HK-2 (cell line): ENCODE data around the gene MYCBP2.
"Not testable (repeated sequence)": the region's sequence is repeated elsewhere in the genome, so short reads cannot be mapped to it uniquely, and the experiment has no call there.

Experiments used
- DNase-seq: peaks from one replicate; pipeline ENCODE4 v3.0.0-alpha.2; 2018; ENCODE audit not compliant: unreplicated experiment

Gene MYCBP2, protein sequence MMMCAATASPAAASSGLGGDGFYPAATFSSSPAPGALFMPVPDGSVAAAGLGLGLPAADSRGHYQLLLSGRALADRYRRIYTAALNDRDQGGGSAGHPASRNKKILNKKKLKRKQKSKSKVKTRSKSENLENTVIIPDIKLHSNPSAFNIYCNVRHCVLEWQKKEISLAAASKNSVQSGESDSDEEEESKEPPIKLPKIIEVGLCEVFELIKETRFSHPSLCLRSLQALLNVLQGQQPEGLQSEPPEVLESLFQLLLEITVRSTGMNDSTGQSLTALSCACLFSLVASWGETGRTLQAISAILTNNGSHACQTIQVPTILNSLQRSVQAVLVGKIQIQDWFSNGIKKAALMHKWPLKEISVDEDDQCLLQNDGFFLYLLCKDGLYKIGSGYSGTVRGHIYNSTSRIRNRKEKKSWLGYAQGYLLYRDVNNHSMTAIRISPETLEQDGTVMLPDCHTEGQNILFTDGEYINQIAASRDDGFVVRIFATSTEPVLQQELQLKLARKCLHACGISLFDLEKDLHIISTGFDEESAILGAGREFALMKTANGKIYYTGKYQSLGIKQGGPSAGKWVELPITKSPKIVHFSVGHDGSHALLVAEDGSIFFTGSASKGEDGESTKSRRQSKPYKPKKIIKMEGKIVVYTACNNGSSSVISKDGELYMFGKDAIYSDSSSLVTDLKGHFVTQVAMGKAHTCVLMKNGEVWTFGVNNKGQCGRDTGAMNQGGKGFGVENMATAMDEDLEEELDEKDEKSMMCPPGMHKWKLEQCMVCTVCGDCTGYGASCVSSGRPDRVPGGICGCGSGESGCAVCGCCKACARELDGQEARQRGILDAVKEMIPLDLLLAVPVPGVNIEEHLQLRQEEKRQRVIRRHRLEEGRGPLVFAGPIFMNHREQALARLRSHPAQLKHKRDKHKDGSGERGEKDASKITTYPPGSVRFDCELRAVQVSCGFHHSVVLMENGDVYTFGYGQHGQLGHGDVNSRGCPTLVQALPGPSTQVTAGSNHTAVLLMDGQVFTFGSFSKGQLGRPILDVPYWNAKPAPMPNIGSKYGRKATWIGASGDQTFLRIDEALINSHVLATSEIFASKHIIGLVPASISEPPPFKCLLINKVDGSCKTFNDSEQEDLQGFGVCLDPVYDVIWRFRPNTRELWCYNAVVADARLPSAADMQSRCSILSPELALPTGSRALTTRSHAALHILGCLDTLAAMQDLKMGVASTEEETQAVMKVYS (N-terminal part only)

DNA sequence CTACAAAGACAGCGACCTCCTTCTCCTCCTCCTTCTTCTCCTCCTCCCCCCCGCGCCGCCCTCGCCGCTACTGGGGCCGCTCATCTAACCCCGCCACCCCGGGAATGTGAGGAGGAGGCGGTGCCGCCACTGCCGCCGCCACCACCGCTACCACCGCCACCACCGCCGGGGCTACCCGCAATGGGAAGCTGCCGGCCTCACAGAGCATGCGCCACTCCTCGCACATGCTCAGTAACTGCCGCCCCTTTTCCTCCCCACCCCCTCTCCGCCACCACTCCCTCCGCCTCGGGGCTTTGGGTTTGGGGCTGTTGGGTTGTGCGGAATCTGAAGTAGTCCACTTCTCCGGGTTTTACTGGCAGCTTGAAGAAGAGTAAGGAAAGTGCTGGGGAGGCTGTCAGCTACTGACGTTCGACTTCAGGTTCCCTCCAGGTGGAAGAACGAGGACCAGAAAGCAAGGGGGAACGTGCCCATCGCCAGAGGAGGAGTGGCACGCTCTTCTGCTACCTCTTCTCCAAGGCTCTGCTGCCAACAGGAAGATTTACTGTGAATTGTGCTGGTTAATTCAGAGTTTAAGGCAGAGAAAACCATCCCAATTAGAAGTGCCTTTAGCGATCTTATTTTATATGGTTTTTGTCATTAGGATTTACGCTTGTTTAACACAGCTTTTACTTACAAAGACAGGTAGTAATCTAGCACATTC lies at the start of gene MYCBP2:
Gene MYCBP2 (minus strand): TSS at position 190 of the 700 bp plus-strand sequence. CDS start 319 bp downstream, outside the sequence.
- peak; percentile 91 for DNase-seq

DNA sequence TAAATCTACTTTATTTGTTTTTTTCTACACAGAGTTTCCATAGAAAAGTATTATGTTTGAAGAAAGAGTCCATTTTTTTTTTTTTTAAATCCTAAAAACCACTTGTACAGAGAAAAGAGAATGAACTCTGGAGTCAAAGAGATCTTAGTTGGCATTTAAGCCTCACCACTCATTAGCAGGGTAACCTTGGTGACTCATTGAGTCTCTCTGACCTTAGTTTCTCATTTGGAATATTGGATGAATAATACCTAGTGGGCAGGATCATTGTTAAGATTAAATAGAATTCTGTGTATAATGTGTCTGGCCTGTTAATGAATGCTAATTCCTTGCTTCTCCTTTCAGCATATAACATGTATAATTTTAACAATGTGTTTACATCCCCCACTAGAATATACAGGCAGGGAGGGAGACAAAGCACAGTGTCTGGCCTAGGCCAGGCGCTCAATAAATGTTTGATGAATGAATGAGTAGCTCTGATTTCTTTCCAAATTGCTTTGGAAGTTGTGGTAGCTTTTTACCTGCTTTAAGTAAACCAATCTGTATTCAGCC lies 48.7 kb upstream of the MYCBP2 start:
- DNase-seq: no peak

DNA sequence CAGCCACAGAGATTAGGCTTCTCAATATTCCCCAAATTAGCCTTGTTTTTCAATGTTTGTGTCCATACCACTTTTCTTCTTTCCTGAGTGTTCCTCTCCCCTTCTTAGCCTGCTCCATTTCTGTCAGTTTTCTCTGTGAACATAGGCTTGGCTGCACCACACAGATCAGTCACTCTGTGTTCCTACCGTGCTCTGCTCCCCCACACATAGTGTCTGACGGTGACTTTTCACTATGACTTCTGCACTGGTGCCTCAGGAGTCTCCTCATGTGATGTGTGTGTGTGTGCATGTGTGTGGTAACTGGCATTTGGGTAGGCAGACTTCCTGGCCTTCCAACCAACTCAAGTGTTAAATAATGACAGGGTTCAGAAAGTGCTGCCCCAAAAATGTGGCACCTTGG lies 47.9 kb upstream of the MYCBP2 start:
- no peak for DNase-seq

DNA sequence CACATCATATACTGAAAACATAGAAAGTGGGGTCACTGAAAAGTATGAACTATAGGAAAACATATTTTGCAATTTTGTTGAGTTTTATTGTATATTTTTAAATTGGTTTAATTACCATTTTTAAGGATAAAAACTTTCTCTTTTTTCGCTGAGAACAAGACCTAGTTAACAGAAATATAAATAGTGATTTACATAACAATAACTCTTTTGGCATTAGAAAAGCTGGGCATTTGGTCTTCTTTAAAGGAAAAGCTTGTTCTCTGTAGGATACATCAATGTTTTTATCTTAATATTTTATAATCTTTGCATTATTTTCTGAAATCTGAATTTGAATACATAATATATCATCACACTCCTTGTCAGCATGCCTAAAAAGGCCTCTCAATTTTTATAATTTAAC lies 47.4 kb upstream of the MYCBP2 start:
- no peak for DNase-seq

DNA sequence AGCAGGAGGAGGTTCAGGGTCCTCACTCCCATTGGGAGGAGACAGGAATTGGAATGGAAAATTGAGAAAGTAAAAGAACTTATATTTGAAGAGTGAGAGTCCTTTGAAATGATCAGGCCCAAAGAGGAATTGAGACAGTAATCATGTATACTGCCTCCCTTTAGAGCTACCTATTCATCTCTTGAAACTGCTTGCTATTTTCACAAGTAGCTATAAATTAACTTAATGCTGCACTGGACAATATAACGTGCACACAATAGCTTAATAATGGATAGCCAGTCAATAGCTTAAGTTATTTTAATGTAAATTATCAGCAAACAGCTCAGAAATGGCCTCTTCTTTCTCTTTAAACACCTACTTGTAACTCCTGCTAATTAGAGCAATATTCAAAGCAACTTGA lies 46.6 kb upstream of the MYCBP2 start:
- DNase-seq: no peak

DNA sequence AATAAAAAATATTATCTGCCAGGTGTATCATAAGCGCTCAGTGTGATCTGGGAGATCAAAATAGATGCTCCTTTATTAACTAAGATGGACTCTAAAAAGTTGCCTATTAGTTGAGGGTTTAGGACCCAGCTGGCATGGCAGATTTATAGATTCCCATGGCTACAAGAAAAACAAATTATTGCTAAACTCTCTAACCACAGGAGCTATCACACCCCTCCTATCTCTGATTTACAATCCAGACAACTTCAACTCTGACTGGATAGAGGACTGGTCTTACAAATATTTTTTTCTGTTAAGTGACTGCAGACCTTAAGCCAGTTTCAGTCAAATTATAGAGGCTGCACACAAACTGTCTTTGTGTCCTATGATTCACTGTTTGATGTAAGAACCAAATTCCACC lies 45.4 kb upstream of the MYCBP2 start:
- DNase-seq: no peak

DNA sequence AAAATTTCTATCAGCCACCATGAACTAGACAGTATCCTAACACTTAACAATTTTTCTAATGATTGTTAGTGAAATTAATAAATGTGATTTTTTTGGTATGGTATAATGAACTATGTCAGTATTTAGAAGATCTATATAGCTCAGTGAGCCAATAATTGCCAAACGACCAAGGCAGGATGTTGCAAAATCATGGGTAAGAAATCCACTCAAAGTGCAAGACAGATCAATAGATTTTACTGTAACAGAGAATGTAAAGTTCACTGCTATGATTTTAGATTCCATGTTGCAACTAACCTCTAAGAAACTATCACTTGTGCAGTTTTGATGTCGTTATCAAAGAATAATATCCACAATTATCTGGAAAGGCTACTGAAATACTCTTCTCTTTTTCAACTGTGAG lies 44.0 kb upstream of the MYCBP2 start:
- no peak for DNase-seq

DNA sequence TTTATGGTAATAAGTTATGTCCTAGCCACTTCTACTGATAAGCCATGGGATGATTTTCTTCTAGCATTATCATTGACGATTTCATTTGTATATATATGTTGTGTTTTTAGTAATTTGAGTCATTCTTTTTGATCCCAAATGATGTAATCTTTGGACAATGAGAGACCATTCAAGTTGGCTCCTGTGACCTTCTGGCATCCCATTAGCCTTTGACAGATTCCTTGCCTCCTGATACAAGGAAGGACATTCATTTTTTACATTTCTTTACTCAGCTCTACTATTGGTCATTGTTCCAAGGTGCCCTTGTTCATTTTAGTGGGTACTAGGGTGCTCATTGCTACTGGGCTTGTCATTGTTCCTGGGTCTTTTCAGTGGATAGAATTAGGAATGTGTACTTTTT lies 35.3 kb upstream of the MYCBP2 start:
- DNase-seq: no peak

DNA sequence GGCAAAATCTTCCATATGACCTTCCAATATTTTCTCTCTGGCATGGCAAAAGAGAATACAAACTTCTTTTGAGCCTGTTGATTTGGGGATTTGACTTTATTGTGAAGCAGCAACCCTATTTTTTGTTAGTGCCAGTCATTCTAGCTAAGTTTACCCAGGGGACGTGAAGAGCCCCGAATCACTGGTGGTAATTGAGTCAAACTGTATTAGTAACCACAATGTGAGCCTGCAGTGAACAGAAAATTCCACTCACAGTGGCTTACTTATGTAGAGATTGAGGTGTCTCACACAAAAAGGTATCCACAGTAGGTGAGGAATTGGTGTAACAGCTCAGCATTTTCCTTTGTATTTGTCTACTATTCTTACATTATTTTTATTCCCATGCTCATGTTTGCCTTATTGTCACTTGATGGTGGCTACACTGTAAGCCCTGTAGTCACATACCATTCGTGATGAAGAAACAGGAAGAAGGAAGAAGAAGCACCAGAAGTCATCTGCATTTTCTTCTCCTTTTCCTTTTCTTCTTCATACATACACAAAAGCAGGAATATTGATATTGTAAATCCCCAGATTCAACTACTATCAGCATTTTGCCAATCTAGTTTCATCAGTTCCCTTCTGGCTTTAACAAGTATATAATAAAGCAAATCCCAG lies 33.3 kb upstream of the MYCBP2 start:
- DNase-seq: no peak

DNA sequence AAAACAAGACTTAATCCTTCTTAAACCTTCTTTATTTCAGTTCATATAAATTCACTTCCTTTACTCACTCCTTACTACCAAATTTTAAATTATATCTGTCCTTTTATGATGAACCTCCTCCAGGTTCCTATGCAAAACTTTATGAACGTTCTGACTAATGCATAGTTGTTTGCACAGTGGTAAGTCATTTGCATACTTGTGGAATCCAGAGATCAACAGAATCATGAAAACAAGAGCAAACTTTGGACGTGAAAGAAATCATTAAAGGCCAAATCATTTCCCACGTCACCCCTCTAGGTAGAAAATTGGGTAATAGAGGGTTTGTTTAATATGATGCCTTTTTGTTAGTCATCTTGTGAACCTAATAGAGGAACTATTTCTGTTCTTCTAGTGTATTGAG lies 32.3 kb upstream of the MYCBP2 start:
- no peak for DNase-seq

DNA sequence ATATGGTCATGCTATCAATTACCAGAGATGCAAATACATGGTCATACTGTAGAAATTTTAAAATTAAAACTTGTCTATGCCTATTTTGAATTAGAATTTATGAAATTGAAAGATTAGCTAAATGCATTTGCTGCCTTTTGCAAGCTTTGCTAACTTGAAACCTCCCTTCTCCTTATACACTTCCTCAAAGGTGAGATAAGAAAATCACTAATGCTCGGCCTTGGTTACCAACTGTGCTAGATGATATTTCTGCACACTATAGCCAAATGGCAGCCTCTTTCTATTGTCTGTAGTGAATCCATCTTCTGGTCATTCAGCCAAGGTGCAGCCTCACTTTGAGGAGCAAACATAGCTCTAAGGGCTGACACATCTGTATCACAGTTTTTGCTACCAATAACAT lies 31.1 kb upstream of the MYCBP2 start:
- DNase-seq: no peak

DNA sequence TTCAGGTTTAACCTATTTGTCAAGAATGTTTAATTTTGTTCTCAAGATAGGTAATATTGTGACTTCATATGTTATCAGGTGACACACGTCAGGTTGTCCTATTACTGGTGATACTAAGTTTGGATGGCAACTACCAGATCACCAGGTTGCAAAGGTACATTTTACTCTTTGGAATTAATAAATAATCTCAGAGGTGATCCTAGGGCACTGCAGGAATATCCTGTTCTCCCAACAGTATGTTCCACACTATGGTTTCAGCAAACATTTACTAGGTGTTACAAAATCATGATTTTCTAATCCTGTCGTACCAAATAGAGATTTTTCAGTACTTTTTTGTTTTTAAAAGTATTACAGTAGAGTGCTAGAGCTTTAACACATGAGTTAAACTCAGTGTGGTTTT lies 29.3 kb upstream of the MYCBP2 start:
- DNase-seq: no peak

DNA sequence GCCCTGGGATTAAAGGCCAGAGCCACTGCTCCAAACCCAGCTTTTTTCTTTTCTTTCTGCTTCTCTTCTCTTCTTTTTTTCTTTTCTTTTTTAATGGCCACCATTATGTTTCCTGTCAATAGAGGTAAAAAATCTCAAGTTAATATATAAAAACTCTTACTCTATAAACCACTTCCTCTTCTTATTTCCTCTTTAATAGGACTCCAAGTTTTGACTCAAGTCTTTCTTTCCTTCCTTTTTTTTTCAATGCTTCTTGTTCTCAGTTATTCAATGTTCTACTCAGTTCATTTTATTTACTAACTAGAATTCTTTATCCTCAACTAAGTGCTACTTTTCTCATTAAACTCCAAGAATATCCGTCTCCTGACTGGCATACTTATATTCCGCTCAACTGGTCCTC lies 27.1 kb upstream of the MYCBP2 start:
- no peak for DNase-seq

DNA sequence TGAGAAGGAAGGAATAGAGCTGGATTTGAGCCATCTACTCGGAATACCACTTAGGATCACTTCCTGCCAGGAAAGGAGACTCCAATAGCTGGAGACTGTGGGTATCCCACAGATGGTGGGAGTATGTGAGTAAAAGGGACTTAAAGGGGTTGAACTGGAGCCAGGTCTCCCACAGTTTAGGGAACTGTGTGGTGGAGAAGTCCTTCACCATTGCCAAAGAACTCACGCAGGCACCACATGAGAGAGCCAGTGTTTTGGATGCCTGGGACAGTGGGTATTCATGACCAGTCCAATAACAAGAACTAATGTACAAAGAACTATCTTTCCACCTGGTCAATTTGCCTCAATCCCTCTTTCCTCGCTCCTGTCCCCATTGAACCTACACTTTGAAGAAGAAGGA lies 24.4 kb upstream of the MYCBP2 start:
- no peak for DNase-seq

DNA sequence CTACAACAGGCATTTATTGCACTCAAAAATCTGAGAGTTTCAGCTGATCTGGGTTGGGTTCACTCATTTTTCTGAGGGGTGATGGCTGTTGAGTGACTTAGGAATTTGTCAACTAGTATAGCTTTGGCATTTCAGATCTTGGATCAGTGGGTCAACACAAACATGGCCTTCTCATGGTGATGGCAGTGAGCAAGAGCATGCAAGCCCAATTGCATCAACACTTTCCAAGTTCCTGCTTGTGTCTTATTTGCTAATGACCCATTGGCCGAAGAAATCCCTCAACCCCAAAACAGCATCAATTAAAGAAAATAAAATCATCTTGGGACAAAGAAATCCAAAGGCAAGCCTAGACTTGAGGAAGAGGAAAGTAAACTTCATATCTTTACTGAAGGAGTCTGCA lies 23.9 kb upstream of the MYCBP2 start:
- no peak for DNase-seq

DNA sequence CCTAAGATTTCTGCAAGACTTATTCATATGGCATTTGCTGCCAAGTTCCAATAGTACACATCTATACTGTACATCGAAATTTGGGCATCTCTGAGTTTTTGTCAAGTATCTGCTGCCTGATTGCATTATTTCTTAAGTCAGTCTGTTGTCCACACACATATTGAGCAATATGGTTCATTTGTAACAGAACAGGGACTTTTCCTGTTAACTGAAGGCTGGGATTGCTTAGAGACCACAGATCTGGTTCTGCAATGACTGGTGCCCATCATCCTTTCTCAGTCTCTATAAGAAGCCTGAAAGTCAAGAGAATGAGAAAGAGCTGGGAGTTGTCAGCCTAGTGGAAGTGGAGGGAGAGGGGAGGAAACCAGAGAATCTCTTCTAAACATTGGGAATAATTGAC lies 22.5 kb upstream of the MYCBP2 start:
- no peak for DNase-seq

DNA sequence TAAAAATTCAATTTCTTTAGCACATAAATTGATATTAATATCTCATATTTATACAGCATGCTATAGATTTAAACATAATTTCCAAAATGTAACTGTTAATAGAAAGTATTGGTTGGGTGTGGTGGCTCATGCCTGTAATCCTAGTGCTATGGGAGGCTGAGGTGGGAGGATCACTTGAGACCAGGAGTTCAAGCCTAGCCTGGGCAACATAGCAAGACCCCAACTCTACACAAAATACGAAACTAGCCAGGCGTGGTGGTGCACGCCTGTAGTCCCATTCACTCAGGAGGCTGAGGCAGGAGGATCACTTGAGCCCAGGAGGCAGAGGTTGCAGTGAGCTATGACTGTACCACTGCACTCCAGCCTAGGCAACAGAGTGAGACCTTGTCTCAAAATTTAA lies 20.5 kb upstream of the MYCBP2 start:
- DNase-seq: not testable (repeated sequence)

DNA sequence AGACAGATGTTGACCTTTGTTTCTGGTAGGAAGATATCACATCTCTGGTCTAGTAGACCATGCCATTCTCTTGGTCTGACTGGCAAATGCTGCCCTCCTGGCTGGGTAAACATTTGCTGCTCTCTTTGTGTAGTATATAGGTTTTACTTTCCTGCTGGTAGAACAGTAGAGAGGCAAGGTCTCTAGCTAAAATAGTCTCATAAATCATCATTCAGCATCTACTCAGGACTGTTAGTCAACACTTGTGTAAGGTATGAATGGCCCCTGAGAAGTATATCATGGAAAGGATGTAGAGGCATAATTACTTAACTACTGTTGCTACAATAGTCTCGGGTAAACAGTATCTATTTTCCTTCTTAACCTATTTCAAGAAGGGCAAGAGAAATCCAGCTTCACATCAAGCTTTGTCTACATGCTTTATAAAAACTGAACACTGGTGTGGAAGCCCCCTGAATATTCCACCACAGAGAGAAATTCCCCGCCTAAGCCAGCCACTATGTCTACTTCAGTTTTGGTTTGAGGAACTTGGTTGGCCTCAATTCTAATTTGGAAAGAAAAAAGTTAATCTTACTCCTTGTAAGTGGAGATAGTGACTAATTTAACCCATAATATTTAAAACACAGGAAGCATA lies 18.4 kb upstream of the MYCBP2 start:
- DNase-seq: no peak

DNA sequence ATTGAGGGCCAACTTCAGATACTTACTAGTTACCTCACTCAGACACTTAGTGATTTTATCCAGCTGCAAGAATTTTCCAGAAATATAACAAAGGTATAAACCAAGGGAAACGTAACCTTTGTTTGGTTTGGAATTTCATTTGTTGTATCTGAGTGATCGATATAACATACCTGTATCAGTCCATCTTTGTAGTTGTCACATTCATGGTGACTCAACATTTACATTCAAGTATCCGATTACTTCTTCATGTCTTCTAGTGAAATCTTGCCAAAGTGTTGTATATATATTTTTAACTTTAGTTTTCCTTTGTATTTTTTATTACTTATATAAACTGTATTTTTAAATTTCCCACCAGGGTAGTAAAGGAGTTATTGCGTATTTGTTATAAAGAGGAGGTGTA lies 16.9 kb upstream of the MYCBP2 start:
- no peak for DNase-seq

DNA sequence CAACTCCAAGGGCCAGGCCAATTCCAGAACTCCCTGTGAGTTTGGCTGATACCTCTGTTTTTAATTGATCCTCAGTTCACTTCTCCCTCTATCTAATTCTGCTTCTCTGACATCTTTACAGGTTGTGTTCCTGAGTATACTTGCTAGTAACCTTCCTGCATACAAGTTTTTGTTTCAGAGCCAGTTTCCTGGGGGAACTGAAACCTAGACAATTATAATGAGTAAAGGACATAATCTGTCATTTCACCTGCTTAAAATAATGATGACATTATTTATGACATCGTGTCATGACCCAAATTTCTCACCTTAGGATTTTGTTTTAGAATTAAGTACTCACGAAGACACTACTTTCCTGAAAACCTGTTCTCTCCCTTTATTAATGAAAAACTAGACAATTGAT lies 12.5 kb upstream of the MYCBP2 start:
- DNase-seq: no peak
